D721Med (cell line): ENCODE data around the gene SCUBE3.

ENCODE experiments used
- DNase-seq: peaks from one replicate; pipeline ENCODE4 v3.0.0; 2011; ENCODE audit warnings: low spot score; ENCODE audit not compliant: insufficient read length
- FAIRE-seq: peaks from 2 replicates; lab custom pipeline; 2011; peaks lifted over from hg19 to GRCh38; lab: Jason Lieb, UNC
- TF ChIP-seq, protein P1 (sequence below): IDR thresholded peaks from 2 replicates; pipeline ENCODE4 v1.5.1; 2012; ENCODE audit warnings: mild to moderate bottlenecking, control low read depth; ENCODE audit not compliant: insufficient read depth; ENCODE audit errors: missing control alignments

SCUBE3 gene

DNA sequence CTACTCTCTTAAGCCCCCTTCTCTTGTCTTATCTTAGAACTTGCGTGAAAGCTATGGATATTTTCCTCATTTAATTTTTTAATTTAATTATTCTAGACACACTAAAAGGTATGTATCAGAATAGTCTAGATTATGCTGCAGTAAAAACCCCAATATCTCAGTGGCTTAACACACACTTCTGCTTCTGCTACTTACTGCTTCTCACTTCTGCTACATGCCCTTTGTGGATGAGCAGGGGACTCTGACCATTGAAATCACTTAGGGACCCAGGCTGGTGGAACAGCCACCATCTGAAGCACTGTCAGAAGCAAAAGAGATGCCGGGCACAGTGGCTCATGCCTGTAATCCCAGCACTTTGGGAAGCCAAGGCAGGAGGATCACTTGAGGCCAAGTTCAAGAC, 27.2 kb upstream of the SCUBE3 start:
- FAIRE-seq (no peak), DNase-seq (no peak)
- TF ChIP-seq, protein P1, sequence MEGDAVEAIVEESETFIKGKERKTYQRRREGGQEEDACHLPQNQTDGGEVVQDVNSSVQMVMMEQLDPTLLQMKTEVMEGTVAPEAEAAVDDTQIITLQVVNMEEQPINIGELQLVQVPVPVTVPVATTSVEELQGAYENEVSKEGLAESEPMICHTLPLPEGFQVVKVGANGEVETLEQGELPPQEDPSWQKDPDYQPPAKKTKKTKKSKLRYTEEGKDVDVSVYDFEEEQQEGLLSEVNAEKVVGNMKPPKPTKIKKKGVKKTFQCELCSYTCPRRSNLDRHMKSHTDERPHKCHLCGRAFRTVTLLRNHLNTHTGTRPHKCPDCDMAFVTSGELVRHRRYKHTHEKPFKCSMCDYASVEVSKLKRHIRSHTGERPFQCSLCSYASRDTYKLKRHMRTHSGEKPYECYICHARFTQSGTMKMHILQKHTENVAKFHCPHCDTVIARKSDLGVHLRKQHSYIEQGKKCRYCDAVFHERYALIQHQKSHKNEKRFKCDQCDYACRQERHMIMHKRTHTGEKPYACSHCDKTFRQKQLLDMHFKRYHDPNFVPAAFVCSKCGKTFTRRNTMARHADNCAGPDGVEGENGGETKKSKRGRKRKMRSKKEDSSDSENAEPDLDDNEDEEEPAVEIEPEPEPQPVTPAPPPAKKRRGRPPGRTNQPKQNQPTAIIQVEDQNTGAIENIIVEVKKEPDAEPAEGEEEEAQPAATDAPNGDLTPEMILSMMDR = no peak

DNA sequence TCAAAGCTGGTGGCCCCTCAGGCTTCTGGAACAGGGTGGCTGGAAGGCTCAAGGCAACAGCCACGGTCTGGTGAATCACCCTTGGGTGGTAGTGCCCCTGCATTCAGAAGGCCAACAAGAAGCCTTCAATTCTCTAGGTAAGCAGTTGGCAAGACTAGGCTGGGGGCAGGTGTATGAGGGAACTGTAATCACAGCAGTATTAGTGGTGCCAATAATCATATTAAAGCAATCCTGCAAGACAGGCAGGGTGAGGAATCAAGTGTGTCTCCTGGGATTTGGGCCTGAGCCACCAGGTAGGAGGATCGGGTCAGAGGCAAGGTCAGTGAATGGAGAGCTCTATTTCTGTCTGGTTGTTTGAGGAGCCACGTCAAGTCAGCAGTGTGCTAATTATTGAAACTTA, 24.9 kb upstream of the SCUBE3 start:
- FAIRE-seq = no peak
- DNase-seq = no peak
- TF ChIP-seq, protein P1 = no peak

DNA sequence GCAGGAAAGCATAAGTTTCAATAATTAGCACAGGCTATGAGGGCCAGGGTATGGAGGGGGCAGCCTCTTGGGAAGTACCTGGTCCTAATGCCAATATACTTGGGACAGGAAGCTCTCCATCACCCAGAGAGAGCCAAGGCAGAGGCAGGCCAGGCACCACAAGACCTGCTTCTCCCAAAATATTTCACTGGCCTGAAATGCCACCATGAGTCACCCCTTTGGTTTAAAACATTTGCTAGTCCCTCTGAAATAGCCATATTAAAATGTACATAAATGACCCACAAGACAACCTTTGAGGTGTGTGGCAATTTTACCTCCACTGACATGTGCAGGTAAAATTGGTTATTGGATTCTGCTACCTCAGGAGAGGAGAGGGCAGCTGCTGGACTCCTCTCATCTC, 23.4 kb upstream of the SCUBE3 start:
- FAIRE-seq = no peak
- no peak for DNase-seq
- TF ChIP-seq, protein P1 = no peak

DNA sequence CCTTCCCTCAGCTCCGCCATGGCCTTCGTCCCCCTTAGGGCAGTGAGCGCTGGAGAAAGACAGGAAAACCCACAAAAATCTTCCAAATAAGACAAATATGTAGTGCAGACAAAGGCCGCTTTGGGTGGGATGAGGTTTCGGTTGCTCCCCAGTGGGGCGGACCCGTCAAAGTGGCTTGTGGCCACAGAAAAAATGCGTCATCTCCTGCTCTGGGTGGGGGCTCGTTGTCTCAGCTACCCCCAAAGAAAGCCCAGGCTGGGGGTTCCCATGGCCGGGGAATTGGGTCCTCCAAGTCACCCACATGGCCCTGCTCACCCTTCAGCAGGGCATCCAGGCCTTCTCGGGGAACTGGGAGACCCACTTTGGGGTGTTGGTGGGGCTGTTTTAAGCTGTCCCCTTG, 21.9 kb upstream of the SCUBE3 start:
- TF ChIP-seq, protein P1 = no peak
- DNase-seq = no peak
- FAIRE-seq = no peak

DNA sequence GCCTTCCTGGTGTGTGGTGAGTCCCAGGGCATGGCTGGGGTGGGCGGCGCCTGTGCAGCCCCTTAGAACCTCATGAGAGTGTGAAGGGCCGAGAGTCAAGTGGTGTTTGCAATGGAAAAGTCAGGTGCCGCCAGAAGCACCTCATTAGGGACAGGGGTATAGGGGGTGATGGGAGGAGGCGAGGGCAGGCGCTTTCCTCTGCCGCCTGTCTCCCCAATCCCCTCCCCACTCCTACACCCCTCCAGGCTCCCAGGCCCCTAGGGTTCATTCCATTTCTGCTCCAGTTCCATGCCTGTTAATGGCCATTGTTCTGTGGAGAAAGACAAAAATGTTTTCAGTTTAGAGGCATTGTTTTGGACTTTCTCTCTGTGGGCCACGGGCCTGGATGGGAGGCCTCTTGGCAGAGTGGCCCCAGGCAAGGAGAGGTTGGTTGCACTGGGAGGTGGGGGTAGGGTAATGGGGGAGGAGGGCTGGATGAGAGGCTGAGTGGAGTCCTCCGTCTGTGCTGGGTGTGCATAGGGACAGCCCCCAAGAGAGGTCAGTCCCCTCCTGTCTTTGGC, 21.4 kb upstream of the SCUBE3 start:
- TF ChIP-seq, protein P1 = no peak
- DNase-seq (no peak), FAIRE-seq (no peak)

DNA sequence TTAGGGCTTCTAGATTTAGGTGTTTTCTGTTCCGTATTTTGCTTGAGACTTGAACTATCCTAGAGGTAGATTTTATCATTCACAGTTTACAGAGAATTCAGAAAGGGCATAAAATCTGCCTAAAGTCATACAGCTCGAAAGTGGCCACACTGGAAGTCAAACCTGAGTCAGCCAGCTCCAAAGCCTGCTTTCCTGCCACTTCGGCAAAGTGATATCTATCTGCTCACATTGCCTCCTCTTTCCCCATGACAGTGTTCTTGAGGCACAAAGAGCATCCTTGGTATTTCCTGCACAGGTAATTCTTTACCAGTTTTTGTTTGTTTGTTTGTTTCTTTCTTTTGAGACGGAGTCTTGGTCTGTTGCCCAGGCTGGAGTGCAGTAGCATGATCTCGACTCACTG, 19.4 kb upstream of the SCUBE3 start:
- no peak for DNase-seq
- FAIRE-seq = no peak
- TF ChIP-seq, protein P1 = no peak

DNA sequence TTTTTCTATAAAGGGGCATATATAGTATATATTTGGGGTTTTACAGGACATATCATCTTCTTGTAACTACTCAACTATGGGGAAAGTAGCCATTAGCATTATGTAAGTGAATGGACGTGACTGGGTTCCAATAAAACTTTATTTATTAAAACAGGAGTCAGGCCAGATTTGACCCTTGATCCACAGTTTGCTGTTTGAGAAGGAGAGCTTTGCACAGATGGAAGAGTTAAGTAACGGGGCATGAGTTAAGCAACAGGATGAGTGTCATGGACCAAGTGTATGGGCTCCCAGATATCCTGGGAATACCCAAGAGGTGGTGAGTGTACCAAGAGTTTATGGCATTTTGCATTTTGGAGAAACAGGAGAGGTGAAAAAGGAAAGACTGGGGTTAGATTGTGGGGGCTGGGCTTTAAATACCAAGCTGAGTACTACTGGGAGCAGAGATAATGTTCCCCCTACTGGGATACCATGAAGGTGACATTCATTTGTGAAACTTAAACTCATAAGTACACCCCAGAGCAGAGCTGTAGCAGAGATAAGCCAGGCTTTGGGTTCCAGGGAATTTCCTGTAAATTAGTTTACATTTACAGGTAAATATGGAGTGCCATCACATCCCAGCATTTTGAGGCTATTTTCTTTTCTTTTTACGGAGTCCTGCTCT, 18.5 kb upstream of the SCUBE3 start:
- no peak for FAIRE-seq
- DNase-seq = no peak

More for the DNA sequence above, 18.5 kb upstream of the SCUBE3 start:
- TF ChIP-seq, protein P1 = no peak
